ENCODE results near the gene TLR5.

DNA sequence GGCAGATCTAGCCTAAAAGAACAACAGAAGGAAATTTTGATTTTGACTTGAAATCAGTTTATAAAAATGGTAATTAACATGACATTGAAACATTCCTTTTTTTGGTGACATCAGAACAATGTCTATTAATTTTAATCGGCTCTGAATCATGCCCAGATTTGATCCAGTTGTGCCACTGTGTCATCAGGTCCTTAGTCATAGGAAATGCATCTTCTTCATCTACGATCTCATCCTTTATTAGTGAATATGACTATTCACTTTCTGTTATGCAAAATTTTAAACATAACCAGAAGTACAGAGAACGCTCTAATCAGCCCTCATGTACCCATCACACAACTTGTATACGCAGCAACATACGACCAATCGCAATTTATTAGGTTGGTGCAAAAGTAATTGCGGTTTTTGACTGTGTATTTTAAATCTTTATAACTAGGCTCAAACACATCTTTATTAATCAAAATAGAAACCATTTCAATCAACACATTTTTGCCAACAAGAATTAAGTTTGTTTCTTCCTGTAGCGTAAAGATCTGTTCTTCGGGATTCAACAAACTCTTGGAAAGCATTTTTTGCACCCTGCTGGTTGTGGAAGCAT, 40.3 kb upstream of the TLR5 start:
- TF ChIP-seq POLR2A (IDR thresholded peaks at IDR 0.05) = no peak
- no peak for TF ChIP-seq EP300 (IDR thresholded peaks at IDR 0.05)
